ENCODE measurements around the gene MACROD2. TPM values are rescaled to one million over a fixed set of nuclear protein-coding genes. Genes with fewer than 3 reads are reported as not detected.

The MACROD2 gene
- total RNA-seq, 1 experiment from 2014 or later: 1.6 TPM

DNA sequence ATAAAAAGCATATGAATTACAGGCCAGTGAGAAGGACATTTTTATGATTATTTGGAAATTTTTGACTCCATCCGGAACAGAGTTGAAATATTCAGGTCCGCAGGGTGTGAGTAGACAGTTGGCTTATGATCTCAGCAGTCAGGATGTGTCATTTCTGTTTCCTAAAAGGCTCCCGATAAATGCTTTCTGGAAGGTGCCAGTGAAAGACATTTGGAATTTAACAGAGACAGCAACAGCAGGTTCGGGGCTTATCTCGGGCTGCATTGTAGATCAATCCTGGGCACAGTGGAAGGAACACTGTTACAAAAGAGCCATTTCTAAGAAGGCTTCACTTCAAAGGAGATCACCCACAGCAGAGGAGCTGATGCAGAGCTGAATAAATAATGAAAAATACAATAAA is 1643.5 kb downstream of the MACROD2 start:
- H3K4me1 Mint-ChIP-seq: peaks cover 38 to 39% of the 10 kb centered on the region in 2 experiments

More for the DNA sequence above, 1643.5 kb downstream of the MACROD2 start:
- H2BK5ac ChIP-seq (ENCODE audit: insufficient read length, low read length): no peak overlapping the region
- H2AFZ ChIP-seq (ENCODE audit: low read length): no peak overlapping the region
- H2BK15ac ChIP-seq (ENCODE audit: low read depth, low read length): no peak overlapping the region
- H3T11ph ChIP-seq (ENCODE audit: low read length): no peak overlapping the region
- no peaks in the 10 kb centered on the region for H3K23me2 ChIP-seq (ENCODE audit: insufficient read length, low read depth, low read length, poor library complexity, severe bottlenecking)
- no peak overlapping the region for H4K5ac ChIP-seq (ENCODE audit: insufficient read length, low read depth, low read length)
- no peak overlapping the region for H2BK120ac ChIP-seq (ENCODE audit: low read depth, low read length, poor library complexity, severe bottlenecking)
- no peak overlapping the region for H3K4ac ChIP-seq (ENCODE audit: low read depth, low read length)
- H3K14ac ChIP-seq (ENCODE audit: insufficient read depth, low read length): no peak overlapping the region
- Mint-ChIP-seq H3K36me3 (ENCODE audit: insufficient read depth in 1 of 3, low read depth in 3 of 3) (peaks cover 0 to 13% (median 10%) of the 10 kb centered on the region in 3 experiments; a peak in 6 of 7 replicates), H3K27ac (peak overlapping the region in 2 of 3 experiments; percentile 41 to 96; a peak in 4 of 7 replicates), H3K4me3 (no peak overlapping the region), H3K9me3 (peaks cover 11 to 13% of the 10 kb centered on the region in 2 experiments), H3K27me3 (ENCODE audit: low read depth) (no peaks in the 10 kb centered on the region; the same call in 1 of the 2 replicates)
- H3K79me1 ChIP-seq (ENCODE audit: insufficient read depth, low read depth, low read length, poor library complexity, severe bottlenecking): no peaks in the 10 kb centered on the region
- peaks cover 4% of the 10 kb centered on the region; the same call in 1 of the 2 replicates for H3K4me1 ChIP-seq (ENCODE audit: insufficient read depth, low read length)
- DNase-seq: no peak
- no peak overlapping the region for H4K8ac ChIP-seq (replicated peaks; ENCODE audit: insufficient read length, low read depth, low read length)
- H4K20me1 ChIP-seq (ENCODE audit: control insufficient read depth, insufficient read depth, insufficient read length): no peaks in the 10 kb centered on the region
- H2AK5ac ChIP-seq (ENCODE audit: insufficient read length, low read length): no peak overlapping the region
- no peak overlapping the region for H3K56ac ChIP-seq (ENCODE audit: insufficient read length, low read depth, low read length)
- H3K23ac ChIP-seq (ENCODE audit: insufficient read length, low read depth, low read length): no peak overlapping the region
- no peaks in the 10 kb centered on the region for H3K79me2 ChIP-seq (ENCODE audit: insufficient read depth, low read length)
- H2BK12ac ChIP-seq (ENCODE audit: insufficient read length, low read depth, low read length): peak overlapping the region; percentile 79
- H3K9ac ChIP-seq (ENCODE audit: extremely low read depth, insufficient read length, low read length): no peak overlapping the region
- no peak overlapping the region for H3K18ac ChIP-seq (ENCODE audit: insufficient read length, low read depth, low read length)
- H2BK20ac ChIP-seq (ENCODE audit: low read depth, low read length, poor library complexity, severe bottlenecking): peak overlapping the region; percentile 76
- H3K4me2 ChIP-seq (ENCODE audit: insufficient read depth, insufficient read length, low read length): no peak overlapping the region
- no peak overlapping the region for H4K91ac ChIP-seq (ENCODE audit: insufficient read length, low read depth, low read length)
- no CpG with 5 or more reads among the region's 5 CpGs for WGBS (ENCODE audit: extremely low coverage, insufficient read length, low lambda C conversion rate)
- TF ChIP-seq, protein P1, sequence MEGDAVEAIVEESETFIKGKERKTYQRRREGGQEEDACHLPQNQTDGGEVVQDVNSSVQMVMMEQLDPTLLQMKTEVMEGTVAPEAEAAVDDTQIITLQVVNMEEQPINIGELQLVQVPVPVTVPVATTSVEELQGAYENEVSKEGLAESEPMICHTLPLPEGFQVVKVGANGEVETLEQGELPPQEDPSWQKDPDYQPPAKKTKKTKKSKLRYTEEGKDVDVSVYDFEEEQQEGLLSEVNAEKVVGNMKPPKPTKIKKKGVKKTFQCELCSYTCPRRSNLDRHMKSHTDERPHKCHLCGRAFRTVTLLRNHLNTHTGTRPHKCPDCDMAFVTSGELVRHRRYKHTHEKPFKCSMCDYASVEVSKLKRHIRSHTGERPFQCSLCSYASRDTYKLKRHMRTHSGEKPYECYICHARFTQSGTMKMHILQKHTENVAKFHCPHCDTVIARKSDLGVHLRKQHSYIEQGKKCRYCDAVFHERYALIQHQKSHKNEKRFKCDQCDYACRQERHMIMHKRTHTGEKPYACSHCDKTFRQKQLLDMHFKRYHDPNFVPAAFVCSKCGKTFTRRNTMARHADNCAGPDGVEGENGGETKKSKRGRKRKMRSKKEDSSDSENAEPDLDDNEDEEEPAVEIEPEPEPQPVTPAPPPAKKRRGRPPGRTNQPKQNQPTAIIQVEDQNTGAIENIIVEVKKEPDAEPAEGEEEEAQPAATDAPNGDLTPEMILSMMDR (conservative IDR thresholded peaks at IDR 0.05): no peak
- H3K27ac ChIP-seq (ENCODE audit: insufficient read length, low read depth, low read length): no peak overlapping the region
- no peaks in the 10 kb centered on the region for H3K9me3 ChIP-seq (ENCODE audit: control insufficient read depth, low read depth, low read length)
- no peaks in the 10 kb centered on the region for H3K27me3 ChIP-seq (ENCODE audit: insufficient read depth, low read length)

All from H9 (cell line).